GM23248 (cell line): ENCODE data around the gene CAMKK1.

Source experiments
- EZH2 ChIP-seq: fragments of 200-600 bp; sonication (generic); IDR thresholded peaks from 2 replicates; pipeline ENCODE4 v1.6.1; 2018; ENCODE audit warnings: antibody characterized with exemption, mild to moderate bottlenecking; ENCODE audit not compliant: insufficient read depth, poor library complexity, severe bottlenecking
- EZH2phosphoT487 ChIP-seq: fragments of 200-600 bp; sonication (generic); IDR thresholded peaks from 2 replicates; pipeline ENCODE4 v1.6.1; 2018; ENCODE audit warnings: antibody characterized with exemption, moderate library complexity, mild to moderate bottlenecking, low read depth; ENCODE audit not compliant: insufficient read depth

DNA sequence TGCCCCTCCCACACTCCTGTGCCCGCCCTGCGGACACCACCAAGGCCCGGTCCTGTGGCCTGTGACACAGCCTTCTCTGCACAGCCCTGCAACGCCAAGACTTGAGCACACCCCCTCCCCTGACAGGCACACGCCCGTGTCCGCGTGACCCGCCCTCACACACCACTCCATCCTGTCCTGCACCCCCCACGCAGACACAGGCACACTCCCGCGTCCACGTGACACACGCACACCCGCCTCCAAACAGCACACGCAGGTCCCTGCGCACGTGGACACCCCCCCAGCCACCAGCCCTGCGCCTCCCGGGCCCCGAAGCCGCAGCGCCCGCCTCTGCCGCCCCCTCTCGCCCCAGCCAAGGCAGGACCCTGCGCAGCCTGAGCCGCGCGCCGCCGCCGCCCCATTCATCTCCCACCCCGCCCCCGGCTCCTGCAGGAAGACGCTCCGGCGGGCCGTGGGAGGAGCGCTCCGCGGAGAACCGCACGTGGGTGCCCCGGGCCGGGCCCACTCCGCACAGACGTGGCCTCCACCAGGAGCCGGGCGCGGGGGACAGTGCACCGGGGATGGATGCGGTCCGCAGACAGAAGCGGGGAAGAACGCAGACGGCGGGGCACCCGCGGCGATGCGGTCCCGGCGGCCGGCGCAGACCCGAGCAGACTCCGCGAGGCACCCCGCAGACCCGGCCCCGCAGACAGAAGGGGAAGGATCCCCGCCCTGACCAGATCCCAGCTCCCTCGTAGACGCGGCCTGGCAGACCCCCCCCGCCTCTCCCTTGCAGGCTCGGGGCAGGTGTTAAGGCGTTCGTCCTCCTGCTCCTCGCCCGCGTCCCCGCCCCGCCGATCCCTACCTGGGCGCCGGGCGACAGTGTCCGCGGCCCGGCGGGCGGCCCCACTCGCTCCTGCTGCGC, 506 bp downstream of the CAMKK1 start:
- no peak for TF ChIP-seq EZH2
- no peak for TF ChIP-seq EZH2phosphoT487
